ENCODE results near the gene CACHD1. TPM values are rescaled to one million over a fixed set of nuclear protein-coding genes. Genes with fewer than 3 reads are reported as not detected.
A peak's percentile ranks its signal among the peaks of the same experiment; 100 is the strongest.
"Not testable (repeated sequence)": the region's sequence is repeated elsewhere in the genome, so short reads cannot be mapped to it uniquely, and the experiment has no call there.

CACHD1 gene
- polyA plus RNA-seq, 10 donors, result 11.0 to 17.7 (median 12.2) TPM

GRCh38 chr1:64696879-64697278, 226.9 kb downstream of the CACHD1 start:
- no peak for DNase-seq

GRCh38 chr1:64699327-64699726, 229.4 kb downstream of the CACHD1 start:
- DNase-seq, result peak in 1 of 3 donors; percentile 23

- DNase-seq, result no peak
Measured at GRCh38 chr1:64701071-64701470, 231.1 kb downstream of the CACHD1 start.

GRCh38 chr1:64701886-64702285, 232.0 kb downstream of the CACHD1 start:
- DNase-seq, result no peak

GRCh38 chr1:64702670-64703069, 232.7 kb downstream of the CACHD1 start:
- not testable (repeated sequence) for DNase-seq

GRCh38 chr1:64703600-64703999, 233.7 kb downstream of the CACHD1 start:
- DNase-seq, result no peak

- DNase-seq, result no peak
Measured at GRCh38 chr1:64705591-64705990, 235.7 kb downstream of the CACHD1 start.

- DNase-seq, result no peak
Measured at GRCh38 chr1:64711266-64711665, 241.3 kb downstream of the CACHD1 start.

GRCh38 chr1:64712049-64712448, 242.1 kb downstream of the CACHD1 start:
- DNase-seq, result no peak

- no peak for DNase-seq
Measured at GRCh38 chr1:64715186-64715585, 245.3 kb downstream of the CACHD1 start.

GRCh38 chr1:64721135-64721534, 251.2 kb downstream of the CACHD1 start:
- DNase-seq, result no peak

GRCh38 chr1:64721576-64722145, 251.7 kb downstream of the CACHD1 start:
- no peak for DNase-seq

- DNase-seq, result peak in 2 of 3 donors; percentile 46 to 53
Measured at GRCh38 chr1:64727861-64728260, 257.9 kb downstream of the CACHD1 start.

- no peak for DNase-seq
Measured at GRCh38 chr1:64733581-64734286, 263.8 kb downstream of the CACHD1 start.

GRCh38 chr1:64734287-64734652, 264.3 kb downstream of the CACHD1 start:
- DNase-seq, result no peak

- DNase-seq, result not testable (repeated sequence)
Measured at GRCh38 chr1:64740687-64741086, 270.8 kb downstream of the CACHD1 start.
